Right hindlimb (tissue), 1 donor: ENCODE data around the gene LSMEM2.
A peak's percentile ranks its signal among the peaks of the same experiment; 100 is the strongest.
"Not testable (repeated sequence)": the region's sequence is repeated elsewhere in the genome, so short reads cannot be mapped to it uniquely, and the experiment has no call there.

Experiments
- DNase-seq: peaks from one replicate; pipeline ENCODE4 v3.0.0-alpha.2; 2018

Gene LSMEM2

DNA sequence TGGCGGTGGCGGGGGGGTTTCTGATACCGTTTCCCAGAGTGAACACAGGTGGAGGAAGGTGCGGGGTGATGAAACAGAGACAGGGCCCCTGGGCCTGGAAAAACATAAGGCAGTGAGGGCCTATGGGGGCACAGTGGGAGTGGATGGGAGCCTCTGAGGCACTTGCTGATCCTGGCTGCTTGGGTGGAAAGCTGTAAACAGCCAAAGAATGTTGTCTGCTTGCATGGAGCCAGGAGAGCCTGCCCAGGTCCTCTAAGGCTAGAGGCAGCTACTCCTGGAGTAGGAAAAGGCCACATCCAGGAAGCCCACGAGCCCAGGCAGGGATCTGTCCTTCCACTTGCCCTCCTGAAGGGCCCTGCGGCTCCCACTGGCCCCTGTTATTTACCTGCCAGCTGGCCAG, 12.9 kb upstream of the LSMEM2 start:
- DNase-seq: no peak

DNA sequence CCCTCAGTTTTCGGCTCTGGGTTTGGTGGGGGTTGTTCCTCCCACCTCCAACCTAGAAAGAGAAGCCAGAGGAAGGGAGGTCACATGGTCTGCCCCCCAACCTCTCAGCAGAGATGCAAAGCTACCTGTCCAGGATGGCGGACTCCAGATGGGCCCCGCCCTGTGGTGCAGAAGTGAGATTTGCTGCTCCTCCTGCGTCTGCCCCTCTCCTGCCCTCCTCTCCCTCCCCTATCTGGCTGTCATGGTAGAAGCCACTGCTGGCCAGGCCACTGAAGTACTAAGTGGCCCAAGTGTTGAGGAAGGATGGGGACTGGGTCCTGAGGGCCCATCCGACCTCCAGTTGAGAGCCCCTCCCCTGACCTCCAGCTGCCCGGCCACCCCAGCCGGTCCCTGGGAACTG, 12.1 kb upstream of the LSMEM2 start:
- no peak for DNase-seq

DNA sequence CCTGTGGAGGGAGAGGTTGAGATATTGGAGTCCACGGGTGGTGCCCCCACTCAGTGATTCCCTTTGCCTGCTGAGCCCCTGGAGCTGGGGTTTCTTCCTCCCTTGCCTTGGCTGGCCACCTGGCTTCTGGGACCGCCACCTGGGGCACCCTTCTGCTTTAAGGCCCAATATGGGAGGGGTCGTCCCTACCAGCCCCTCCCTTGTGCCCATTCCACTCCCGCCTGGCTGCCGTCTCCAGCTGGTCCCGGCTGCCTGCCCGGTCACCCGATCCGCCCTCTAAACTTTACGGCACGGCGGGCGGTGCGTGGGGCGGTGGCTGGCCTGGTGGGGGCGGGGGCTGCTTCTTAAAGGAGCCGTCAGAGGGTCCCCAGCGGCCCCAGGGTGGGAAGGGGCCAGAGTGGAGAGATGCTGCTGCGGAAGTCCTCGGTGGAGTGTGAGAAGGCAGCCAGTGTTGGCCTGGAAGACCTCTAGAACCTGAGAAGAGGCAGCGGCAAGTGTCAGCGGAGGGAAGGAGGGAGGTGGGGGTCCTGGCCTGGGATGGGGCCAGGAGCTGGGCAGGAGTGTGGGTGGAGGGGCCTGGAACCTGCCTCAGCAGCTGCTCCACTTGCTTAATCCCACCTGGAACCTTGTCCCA, 11.5 kb upstream of the LSMEM2 start:
- DNase-seq: peak; percentile 89

DNA sequence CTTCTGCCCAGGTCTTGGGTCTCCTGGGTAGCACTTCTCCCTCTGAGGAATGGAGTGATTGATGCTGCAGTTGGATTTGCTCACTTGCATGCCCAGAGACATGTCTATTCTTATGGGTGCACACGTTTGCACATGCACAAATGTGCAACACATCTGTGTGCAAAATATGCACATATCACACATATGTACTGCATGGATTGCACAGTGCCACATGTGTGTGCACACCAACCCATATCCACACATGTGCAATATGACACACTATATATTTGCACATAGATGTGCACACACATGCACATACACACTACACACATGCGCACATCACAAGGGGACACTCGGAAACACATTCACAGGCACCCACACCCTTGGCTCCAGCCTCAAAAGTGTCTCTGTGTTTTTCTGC, 10.6 kb upstream of the LSMEM2 start:
- DNase-seq: no peak

DNA sequence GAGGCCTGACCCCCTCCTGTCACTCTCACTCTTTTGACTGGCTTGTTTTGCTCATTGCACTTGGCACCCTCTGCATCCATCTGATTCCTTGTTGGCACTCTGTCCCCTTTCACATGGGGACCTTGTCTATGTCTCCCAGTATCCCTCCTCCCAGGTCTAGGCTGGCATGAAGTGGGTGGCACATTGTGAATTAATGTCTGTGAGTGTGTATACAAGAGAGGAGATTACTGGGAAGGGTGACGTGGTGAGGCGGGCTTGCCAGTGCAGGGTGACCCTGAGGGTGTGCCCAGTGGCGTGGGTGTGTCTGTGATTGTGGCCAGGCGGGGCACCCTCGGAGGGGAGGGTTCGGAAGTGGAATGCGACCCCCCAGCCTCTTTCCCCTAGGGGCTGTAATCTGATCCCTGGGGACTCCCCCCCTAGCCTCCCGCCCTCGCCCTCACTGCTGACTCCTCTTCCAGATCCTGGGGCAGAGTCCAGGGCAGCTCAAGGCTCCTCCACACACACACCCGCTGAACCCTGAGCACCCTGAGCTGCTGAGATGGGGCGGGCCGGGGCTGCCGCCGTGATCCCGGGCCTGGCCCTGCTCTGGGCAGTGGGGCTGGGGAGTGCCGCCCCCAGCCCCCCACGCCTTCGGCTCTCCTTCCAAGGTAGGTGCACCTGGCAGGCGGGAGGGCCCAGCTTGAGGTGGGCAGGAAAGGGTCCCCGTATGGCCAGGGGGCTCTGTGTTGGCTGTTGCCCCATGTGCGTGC, 10.0 kb upstream of the LSMEM2 start, which contains the start of gene SEMA3B:
Gene SEMA3B (plus strand): TSS at position 445 of the 749 bp plus-strand sequence. CDS start 94 bp downstream, at position 539.
- DNase-seq: peak; percentile 69

DNA sequence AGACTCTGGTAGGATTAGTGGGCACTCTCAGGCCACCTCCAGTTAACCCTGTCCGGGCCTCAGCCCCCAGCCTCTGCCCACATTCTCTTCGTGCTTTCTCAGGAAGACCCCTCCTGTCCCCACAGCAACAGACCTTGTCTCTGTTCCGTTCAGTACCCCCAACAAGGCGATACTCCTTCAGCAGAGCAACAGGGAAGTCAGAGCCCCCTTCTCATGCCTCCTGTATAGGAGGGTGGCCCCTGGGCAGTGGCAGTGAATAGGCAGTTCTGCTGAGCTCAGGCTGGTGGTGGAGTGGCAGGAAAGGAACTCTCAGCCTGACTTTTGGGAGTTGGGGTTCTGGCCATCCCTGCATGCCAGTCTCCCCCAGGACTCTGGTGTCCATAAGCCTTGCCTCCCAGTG, 9.4 kb upstream of the LSMEM2 start:
- no peak for DNase-seq

DNA sequence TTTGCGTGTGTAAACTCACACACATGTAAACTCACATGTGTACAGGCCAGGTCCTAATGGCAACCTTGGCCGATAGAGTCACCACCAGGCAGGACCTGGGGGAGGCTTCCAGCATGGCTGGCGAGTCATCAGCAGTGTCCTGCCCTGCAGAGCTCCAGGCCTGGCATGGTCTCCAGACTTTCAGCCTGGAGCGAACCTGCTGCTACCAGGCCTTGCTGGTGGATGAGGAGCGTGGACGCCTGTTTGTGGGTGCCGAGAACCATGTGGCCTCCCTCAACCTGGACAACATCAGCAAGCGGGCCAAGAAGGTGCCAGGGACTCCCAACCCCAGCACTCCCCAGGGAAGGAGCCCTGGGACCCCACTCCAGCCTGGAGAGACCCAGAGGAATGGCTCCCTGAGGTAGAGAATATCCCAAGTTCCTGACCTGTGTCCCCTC, 8.9 kb upstream of the LSMEM2 start:
- no peak for DNase-seq

DNA sequence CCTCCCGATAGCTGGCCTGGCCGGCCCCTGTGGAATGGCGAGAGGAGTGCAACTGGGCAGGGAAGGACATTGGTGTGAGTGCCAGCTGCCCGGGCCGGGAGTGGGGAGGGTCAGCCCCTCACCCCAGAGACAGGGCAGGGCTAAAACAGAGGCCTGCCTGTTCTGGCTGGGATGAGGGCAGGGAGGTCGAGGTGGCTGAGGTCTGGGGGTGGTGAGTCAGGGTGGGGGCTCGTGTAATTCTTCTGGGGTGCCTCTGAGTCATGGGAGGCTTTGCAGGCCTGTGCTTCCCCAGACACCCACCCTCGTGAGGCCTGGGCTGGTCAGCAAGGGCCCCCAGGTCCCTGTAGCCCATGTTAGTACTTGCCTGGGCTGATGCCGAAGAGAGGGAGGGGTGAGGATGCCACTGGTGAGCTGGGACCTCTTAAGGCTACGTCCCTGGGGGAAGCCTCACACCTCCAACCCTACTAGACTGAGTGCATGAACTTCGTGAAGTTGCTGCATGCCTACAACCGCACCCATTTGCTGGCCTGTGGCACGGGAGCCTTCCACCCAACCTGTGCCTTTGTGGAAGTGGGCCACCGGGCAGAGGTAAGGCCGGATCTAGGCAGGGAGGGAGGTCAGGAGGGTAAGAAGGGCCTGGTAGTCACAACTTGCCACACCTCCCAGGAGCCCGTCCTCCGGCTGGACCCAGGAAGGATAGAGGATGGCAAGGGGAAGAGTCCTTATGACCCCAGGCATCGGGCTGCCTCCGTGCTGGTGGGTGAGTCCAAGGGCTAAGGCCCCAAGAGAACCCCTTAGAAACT, 8.3 kb upstream of the LSMEM2 start:
- DNase-seq: no peak

DNA sequence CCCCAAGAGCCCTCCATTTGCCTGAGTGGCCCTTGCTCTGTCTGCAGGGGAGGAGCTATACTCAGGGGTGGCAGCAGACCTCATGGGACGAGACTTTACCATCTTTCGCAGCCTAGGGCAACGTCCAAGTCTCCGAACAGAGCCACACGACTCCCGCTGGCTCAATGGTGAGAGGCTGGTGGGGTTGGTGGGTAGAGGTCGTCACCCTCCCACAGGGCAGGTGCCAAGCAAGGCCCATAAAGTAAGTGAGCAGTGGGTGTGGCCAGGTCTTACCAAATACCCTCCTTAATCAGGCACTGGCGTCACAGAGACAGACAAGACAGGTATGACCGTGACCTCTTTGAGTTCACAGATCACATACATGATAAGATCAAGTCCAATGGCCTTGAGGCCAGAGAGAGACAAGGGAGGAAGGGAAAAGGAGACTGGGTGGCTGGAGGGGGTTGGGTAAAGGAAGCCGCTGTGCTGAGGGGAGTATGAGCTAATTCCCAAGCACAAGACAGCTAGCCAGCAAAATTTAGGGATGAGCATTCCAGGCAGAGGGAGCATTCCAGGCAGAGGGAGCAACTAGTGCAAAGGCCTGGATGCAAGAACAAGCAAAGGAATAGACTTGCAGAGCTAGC, 7.5 kb upstream of the LSMEM2 start:
- no peak for DNase-seq

DNA sequence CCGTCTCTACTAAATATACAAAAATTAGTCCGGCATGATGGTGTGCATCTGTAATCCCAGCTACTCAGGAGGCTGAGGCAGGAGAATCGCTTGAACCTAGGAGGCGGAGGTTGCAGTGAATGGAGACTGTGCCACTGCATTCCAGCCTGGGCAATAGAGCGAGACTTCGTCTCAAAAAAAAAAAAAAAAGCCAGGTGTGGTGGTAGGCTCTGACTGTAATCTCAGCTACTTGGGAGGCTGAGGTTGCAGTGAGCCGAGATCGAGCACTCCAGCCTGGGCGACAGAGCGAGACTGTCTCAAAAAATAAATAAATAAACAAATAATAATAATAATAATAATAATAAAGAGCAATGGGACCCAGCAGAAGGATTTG, 6.4 kb upstream of the LSMEM2 start:
- not testable (repeated sequence) for DNase-seq

DNA sequence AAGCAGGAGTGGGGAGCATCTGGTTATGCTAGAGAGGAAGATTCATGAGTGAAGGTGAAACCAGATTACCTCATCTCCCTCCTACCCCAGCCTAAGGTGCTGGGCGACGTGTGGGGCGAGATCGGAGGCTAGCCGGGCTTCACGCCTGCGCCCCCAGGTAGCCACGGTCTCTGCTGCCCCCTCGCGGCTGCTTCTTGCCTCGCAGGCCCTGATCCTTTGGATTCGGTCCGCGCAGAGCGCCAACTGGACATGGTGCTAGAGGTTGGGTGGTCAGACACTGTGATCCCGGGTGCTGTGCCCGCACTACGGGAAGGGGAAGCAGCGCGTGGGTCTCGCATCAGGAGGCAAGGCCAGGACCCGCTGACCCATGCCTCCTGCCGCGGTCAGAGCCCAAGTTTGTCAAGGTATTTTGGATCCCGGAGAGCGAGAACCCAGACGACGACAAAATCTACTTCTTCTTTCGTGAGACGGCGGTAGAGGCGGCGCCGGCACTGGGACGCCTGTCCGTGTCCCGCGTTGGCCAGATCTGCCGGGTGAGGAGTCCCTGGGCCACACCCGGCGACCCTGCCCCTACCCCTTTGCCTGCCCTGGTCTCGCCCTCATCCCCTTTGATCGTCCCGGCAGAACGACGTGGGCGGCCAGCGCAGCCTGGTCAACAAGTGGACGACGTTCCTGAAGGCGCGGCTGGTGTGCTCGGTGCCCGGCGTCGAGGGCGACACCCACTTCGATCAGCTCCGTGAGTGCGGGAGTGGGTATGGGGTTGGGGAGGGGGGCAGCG, 5.8 kb upstream of the LSMEM2 start:
- DNase-seq: peak; percentile 87

DNA sequence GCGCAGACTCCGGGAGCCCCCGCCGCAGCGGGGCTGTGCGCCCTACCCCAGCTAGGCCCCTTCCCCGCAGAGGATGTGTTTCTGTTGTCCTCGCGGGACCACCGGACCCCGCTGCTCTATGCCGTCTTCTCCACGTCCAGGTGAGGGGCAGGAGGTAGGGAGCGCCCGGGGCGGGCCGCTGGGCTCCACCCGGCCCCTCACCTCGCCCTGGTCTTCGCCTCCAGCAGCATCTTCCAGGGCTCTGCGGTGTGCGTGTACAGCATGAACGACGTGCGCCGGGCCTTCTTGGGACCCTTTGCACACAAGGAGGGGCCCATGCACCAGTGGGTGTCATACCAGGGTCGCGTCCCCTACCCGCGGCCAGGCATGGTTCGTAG, 5.2 kb upstream of the LSMEM2 start:
- DNase-seq: no peak

DNA sequence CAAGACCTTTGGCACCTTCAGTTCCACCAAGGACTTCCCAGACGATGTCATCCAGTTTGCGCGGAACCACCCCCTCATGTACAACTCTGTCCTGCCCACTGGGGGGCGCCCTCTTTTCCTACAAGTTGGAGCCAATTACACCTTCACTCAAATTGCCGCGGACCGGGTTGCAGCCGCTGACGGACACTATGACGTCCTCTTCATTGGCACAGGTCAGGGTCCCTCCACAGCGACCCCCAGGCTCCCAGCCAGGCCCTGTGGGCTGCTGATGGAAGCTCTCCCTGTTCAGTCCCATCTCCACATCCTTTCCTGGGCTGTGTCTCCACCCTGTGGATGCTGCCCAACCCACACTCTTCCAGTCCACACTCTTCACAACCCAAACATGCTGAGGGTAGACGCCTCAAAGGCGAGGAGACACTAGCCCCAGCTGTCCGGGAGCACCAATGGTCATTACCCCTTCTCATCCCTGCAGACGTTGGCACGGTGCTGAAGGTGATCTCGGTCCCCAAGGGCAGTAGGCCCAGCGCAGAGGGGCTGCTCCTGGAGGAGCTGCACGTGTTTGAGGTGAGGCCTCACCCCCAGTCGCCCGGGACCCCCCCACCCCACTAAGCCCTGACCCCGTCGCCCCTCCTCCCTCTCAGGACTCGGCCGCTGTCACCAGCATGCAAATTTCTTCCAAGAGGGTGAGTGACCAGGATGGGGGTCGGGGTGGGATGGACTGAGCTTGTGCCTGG, 4.3 kb upstream of the LSMEM2 start:
- no peak for DNase-seq

DNA sequence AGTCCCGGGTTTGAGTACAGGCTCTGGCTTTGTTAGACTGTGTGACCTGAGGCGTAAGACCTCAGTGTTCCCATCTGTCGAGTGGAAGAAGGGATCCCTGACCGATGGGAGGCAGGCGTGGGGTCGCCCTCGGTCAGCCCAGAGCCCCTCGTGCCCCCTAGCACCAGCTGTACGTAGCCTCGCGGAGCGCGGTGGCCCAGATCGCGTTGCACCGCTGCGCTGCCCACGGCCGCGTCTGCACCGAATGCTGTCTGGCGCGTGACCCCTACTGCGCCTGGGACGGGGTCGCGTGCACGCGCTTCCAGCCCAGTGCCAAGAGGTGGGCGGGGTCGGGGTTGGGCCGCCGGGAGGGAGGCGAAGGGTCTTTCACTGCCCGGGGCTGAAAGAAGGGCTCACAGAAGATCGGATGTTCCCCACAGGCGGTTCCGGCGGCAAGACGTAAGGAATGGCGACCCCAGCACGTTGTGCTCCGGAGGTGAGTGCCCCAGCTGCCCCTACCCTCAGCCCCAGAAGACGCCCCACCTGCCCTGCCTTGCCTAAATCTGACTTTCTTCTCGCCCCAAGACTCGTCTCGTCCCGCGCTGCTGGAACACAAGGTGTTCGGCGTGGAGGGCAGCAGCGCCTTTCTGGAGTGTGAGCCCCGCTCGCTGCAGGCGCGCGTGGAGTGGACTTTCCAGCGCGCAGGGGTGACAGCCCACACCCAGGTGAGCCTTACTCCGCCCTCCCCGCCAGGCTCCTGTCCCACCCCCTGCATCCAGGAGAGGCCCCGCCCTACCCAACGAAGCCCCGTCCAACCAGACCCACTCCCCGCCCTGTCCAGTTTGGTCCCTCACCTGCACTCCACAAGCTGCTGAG, 3.5 kb upstream of the LSMEM2 start:
- DNase-seq: no peak

DNA sequence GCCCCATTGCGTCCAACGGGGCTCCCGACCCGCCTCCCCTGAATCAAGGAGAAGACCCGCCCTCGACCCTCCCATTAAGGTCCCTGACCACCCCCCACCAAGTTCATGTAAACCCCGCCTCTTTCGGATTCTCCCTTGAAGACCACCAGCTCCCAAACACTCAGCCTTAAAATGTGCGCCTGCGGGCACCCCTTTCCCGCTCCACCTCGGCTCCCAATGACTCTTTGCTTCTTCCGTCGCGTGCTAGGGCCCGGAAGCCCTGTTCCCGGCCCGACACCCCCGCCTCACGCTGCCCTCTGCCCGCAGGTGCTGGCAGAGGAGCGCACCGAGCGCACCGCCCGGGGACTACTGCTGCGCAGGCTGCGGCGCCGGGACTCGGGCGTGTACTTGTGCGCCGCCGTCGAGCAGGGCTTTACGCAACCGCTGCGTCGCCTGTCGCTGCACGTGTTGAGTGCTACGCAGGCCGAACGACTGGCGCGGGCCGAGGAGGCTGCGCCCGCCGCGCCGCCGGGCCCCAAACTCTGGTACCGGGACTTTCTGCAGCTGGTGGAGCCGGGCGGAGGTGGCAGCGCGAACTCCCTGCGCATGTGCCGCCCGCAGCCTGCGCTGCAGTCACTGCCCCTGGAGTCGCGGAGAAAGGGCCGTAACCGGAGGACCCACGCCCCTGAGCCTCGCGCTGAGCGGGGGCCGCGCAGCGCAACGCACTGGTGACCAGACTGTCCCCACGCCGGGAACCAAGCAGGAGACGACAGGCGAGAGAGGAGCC, 2.7 kb upstream of the LSMEM2 start:
- DNase-seq: no peak

DNA sequence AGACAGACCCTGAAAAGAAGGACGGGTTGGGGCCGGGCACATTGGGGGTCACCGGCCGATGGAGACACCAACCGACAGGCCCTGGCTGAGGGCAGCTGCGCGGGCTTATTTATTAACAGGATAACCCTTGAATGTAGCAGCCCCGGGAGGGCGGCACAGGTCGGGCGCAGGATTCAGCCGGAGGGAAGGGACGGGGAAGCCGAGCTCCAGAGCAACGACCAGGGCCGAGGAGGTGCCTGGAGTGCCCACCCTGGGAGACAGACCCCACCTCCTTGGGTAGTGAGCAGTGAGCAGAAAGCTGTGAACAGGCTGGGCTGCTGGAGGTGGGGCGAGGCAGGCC, 2.2 kb upstream of the LSMEM2 start:
- DNase-seq: no peak

DNA sequence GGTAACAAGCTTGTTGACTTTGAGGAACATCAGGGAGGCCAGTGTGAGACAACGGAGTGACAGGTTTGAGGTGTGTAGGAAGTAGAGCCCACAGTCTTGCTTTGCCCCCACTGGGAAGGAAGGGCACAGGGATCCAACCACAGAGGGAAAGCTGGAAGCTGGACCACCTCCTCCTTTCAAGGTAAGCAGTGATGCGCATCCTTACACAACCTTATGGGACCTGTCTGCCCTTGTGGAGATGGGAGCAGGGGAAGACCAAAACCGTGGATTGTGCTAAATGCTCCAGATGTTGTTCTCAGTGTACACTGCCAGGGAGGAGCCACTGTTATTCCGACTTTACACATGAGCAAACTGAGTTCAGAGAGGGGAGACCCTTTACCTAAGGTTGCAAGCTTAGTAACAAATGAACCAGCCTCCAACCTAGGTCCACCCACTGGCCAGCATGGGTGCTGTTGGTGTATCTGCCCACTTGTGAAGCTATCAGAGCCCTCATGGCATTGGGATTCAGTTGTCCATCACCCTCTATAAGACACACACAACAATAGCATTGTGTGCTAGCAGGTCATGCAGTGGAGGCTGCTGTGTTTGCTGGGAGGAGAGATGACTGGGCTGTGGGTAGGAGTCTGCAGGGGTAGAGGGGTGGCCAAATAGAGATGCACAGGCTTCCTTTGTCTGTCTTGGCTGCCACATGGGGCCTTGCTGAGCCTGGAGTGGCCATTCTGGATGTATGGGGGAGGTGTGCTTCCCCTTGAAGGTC, 586 bp upstream of the LSMEM2 start:
- no peak for DNase-seq

DNA sequence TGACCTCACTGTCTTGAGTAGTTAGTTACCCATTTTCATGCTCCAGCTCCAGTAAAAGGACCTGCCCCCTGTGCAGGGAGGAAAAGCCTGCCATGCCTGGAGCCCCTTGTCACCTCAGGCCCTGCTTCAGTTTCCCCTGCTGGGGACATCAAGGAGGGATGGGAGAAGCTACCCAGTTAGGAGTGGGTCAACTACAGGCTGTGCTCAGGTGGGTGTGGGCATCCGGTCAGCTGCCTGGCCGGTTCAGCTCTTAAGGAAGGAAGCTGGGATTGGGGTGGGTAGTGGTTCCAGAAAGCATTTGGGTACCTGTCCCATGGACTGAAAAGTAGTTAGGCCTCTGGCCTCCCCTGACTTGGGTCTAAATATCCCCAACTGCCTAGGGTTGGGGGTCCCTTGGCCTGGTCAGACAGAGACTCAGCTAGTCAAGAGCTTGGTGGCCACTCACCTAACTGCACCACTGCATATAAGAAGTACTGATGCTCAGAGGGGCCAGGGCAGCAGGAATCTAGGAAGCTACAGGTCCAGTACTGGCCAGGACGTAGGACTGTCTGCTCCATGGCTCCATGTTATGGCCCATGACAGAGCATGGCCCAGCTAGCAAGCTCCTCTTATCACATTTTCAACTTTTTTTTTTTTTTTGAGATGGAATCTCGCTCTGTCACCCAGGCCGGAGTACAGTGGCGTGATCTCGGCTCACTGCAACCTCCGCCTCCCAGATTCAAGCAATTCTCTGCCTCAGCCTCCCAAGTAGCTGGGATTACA, 549 bp downstream of the LSMEM2 start:
- DNase-seq: no peak

DNA sequence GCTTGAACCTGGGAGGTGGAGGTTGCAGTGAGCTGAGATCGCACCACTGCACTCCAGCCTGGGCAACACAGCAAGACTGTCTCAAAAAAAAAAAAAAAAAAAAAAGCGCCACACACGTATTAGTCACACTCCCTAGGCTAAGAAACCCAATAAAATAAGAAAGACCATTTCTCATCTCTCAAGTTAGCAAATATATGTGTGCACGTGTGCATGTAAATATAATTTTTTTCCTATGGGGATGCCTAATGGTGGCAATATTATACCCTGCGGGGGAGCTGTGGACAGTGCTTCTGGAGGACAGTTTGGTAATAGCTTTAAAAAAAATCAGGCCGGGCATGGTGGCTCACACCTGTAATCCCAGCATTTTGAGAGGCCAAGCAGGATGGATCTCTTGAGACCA, 5.2 kb downstream of the LSMEM2 start:
- DNase-seq: not testable (repeated sequence)
